H54 (cell line): ENCODE measurements around the gene BMP8A.
"Not testable (repeated sequence)": the region's sequence is repeated elsewhere in the genome, so short reads cannot be mapped to it uniquely, and the experiment has no call there.

Experiments
- DNase-seq: peaks from one replicate; pipeline ENCODE4 v3.0.0; 2011; ENCODE audit warnings: low spot score, mixed read lengths; ENCODE audit not compliant: insufficient read length
- FAIRE-seq: peaks from 3 replicates; lab custom pipeline; 2011; peaks lifted over from hg19 to GRCh38; lab: Jason Lieb, UNC
- POLR2A ChIP-seq: IDR thresholded peaks from 2 replicates; pipeline ENCODE4 v1.6.1; 2011; ENCODE audit warnings: low read depth, mild to moderate bottlenecking, low read length

The BMP8A gene

DNA sequence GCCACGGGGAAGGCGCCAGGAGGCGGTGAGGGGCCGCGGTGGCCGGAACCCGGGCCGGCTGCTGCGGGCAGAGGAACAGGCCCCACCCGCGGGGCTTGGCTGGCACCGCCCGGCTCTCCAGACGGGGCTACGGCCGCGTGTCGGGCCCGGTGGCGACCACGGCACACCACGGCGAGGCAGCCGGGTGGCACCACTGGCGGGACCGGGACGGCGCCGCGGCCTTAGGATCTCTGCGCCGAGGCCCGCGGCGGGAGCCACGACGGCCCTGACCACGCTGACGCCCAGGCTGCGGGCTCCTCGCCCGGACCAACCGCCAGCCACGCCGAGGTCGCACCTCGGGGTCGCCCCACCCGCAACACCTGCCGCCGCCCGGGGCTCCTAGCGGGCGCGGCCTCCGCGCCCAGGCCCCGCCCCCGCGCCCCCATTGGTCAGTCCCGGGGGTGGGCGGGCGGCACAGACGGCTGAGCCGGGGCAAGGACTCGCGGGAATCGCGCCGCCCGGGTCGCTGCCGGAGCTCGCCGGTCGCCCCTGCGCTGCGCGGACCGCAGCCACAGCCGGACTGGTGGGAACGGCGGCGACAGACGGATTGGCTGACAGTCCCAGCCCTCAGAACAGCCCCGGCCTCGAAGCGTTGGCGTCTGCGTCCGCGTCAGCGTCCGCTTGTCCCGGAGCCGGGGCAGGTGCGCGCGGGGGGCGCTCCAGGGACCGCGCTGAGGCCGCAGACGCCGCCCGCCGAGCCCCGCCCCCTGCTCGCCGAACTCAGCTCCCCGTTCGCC lies at the start of gene BMP8A:
Gene BMP8A (plus strand): TSS at position 491 of the 776 bp plus-strand sequence. CDS start 356 bp downstream, outside the sequence.
- TF ChIP-seq POLR2A, result no peak
- DNase-seq (no peak), FAIRE-seq (no peak)

- DNase-seq (no peak), FAIRE-seq (no peak)
- no peak for TF ChIP-seq POLR2A
Observed at GRCh38 chr1:39441797-39442196, 49.6 kb upstream of the BMP8A start.

DNA sequence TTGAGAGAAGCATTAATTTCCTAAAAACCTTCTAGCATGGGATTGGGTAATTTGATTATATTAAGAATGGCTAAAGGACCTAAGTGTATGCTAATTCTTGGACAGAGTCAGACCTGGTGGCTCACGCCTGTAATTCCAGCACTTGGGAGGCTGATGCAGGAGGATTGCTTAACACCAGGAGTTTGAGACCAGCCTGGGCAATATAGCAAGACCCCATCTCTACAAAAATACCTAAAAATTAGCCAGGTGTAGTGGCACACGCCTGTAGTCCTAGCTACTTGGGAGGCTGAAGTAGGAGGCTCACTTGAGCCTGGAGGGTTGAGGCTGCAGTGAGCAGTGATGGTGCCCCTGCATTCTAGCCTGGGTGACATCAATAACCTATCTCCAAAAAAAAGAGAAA lies 45.9 kb upstream of the BMP8A start:
- FAIRE-seq, result no peak
- TF ChIP-seq POLR2A, result no peak

GRCh38 chr1:39446986-39447567 lies 44.4 kb upstream of the BMP8A start:
- FAIRE-seq, result no peak
- no peak for TF ChIP-seq POLR2A
- no peak for DNase-seq

More for the DNA sequence above, 45.9 kb upstream of the BMP8A start:
- DNase-seq, result no peak

DNA sequence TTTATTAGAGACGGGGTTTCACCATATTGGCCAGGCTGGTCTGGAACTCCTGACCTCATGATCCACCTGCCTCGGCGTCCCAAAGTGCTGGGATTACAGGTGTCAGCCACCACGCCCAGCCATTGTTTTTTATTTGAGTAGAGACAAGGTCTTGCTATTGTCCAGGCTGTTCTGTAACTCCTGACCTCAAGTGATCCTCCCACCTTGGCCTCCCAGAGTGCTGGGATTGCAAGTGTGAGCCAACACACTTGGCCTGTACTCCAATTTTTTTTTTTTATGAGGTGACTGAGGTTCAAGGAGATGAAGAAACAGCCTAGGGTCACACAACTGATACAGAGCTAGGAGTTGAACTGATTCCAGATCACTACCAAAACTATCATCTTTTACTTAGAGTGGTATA lies 41.4 kb upstream of the BMP8A start:
- DNase-seq, FAIRE-seq: not testable (repeated sequence)

- DNase-seq (no peak), FAIRE-seq (no peak)
- TF ChIP-seq POLR2A, result no peak
Observed at GRCh38 chr1:39450956-39451606, 40.4 kb upstream of the BMP8A start.

GRCh38 chr1:39452081-39452480 lies 39.4 kb upstream of the BMP8A start:
- TF ChIP-seq POLR2A, result no peak
- DNase-seq, result no peak
- FAIRE-seq, result no peak

DNA sequence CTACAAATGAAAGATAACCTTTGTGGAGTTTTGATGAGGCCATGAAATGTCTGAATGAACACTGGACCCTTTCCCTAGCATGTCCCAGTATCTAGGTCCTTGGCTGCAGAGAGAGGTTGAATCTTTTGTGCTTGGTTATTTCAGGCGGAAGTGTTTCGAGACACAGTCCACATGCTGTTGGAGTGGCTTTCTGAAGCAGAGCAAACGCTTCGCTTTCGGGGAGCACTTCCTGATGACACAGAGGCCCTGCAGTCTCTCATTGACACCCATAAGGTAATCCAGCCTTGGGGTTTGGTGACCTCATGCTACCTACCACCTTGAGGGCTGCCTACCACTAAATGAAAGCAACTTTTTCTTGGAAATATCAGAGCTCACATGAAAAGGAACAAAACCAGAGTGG lies 38.9 kb upstream of the BMP8A start:
- FAIRE-seq, result no peak
- no peak for TF ChIP-seq POLR2A
- DNase-seq, result no peak

- DNase-seq, result no peak
- no peak for FAIRE-seq
- TF ChIP-seq POLR2A, result no peak
Observed at GRCh38 chr1:39453603-39454002, 37.8 kb upstream of the BMP8A start.

DNA sequence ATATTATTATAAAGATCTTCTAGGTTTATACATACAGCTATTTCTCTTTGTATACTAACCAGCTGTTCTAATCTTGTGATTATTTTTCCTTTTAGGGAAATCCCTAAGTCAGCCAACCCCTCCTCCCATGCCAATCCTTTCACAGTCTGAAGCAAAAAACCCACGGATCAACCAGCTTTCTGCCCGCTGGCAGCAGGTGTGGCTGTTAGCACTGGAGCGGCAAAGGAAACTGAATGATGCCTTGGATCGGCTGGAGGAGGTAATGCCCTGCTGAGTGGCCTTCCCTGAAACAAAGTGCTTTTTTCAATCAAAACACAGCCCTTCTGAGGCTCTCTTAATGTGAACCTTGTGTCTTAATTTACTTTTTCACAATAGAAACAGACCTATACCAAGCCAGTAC lies 32.4 kb upstream of the BMP8A start:
- no peak for FAIRE-seq
- no peak for DNase-seq
- TF ChIP-seq POLR2A, result no peak

DNA sequence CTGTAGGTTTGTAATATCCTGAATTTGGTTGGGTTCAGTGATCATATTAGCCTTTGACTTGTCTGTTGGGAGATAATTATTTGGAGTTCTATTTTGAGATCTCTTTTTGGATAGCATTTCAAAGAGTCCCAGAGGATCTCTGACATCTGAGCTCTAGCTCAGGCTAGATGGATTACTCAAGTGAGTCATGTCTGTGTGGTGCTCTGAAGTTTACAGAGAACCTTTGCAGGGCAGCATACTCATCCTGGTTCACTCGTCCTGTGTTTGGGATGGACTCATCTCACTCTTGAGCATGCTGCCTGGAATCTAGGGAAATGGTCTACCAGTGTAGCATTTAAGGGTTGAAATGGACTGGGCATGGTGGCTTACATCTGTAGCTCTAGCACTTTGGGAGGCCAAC lies 29.4 kb upstream of the BMP8A start:
- no peak for DNase-seq
- TF ChIP-seq POLR2A, result no peak
- FAIRE-seq, result no peak

DNA sequence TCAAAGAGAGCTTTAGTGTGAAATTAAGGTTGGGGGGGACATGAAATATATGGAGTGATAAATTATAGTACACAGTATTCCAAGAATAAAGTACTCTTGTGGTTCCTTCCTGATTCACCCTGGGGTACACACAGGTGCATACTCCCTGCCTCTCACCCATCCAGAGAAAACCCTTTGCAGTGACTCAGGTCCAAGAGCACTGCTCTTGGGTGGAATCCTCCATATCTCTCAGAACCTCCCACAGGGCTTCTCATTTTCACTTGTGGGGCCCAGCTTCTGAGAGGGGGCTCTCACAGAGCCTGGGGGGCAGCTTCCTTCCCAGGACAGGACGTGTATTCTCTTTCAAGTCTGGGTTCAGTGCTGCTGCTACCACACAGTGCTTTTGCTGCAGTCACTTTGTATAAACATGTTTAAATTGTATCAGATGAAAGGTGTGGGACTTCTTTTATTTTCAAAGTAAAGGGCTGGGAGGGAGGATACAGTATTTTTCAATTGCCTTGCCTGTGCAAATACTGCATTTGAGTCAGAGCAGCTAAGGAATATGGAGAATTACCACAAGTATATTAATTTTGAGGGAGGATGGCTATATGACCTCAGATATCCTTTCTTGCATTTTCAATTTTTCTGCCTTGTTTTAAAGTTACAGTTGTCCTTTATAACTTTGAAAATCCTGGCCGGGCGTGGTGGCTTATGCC lies 24.9 kb upstream of the BMP8A start:
- DNase-seq, result no peak
- no peak for FAIRE-seq
- TF ChIP-seq POLR2A, result no peak

DNA sequence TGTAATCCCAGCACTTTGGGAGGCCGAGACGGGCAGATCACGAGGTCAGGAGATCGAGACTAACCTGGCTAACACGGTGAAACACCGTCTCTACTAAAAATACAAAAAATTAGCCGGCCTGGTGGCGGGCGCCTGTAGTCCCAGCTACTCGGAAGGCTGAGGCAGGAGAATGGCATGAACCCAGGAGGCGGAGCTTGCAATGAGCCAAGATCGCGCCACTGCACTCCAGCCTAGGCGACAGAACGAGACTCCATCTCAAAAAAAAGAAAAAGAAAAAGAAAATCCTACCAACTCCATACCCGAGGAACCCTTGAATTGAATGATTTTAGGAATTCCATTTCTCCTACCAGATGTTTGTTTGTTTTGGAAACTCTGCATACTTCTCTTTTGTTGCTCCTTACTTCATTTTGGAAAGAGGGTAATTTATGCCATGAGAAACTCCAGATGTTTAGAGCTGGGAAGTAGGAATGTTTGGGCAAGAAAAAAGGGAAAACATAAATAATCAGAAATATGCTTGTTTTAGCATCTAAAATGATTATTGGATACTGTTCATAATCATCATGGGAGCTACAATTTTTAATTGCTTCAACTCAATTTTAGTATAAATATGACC lies 24.2 kb upstream of the BMP8A start:
- not testable (repeated sequence) for FAIRE-seq, DNase-seq

GRCh38 chr1:39469150-39469549 lies 22.3 kb upstream of the BMP8A start:
- TF ChIP-seq POLR2A, result no peak
- no peak for FAIRE-seq
- no peak for DNase-seq
